HG03045 (cell line): ENCODE measurements around the gene SPEM1.

ENCODE experiments used
- ATAC-seq: cut with Tn5 transposase; IDR thresholded peaks from one replicate; pipeline ENCODE4 v1.9.1; 2021; ENCODE audit warnings: mild to moderate bottlenecking, moderate library complexity; ENCODE audit not compliant: unreplicated experiment

SPEM1 gene

GRCh38 chr17:7419819-7420610 is at the start of gene SPEM1:
TSS of gene SPEM1 (plus strand) at chr17:7420324. CDS start at chr17:7420385, 61 bp downstream.
- ATAC-seq: no peak

GRCh38 chr17:7370853-7371252 is 49.3 kb upstream of the SPEM1 start:
- ATAC-seq: no peak

- ATAC-seq: no peak
Observed at GRCh38 chr17:7374353-7374752, 45.8 kb upstream of the SPEM1 start.

- no peak for ATAC-seq
Observed at GRCh38 chr17:7379134-7379533, 41.0 kb upstream of the SPEM1 start.

GRCh38 chr17:7380321-7380720 is 39.8 kb upstream of the SPEM1 start:
- ATAC-seq: no peak

- no peak for ATAC-seq
Observed at GRCh38 chr17:7380855-7381683, 39.1 kb upstream of the SPEM1 start, which contains the start of gene TNK1. TSS of gene TNK1 (plus strand) at chr17:7381089. CDS start at chr17:7382927, 1,838 bp downstream.

GRCh38 chr17:7382901-7383300 is 37.2 kb upstream of the SPEM1 start:
- ATAC-seq: no peak

- no peak for ATAC-seq
Observed at GRCh38 chr17:7383371-7383741, 36.8 kb upstream of the SPEM1 start.

GRCh38 chr17:7383742-7384488 is 36.2 kb upstream of the SPEM1 start:
- peak; percentile 63 for ATAC-seq

- ATAC-seq: no peak
Observed at GRCh38 chr17:7384489-7385081, 35.5 kb upstream of the SPEM1 start.

GRCh38 chr17:7388856-7389255 is 31.3 kb upstream of the SPEM1 start:
- ATAC-seq: no peak

- ATAC-seq: no peak
Observed at GRCh38 chr17:7389924-7390910, 29.9 kb upstream of the SPEM1 start.

GRCh38 chr17:7391307-7391706 is 28.8 kb upstream of the SPEM1 start:
- no peak for ATAC-seq

- no peak for ATAC-seq
Observed at GRCh38 chr17:7392696-7393612, 27.2 kb upstream of the SPEM1 start.

GRCh38 chr17:7393613-7394451 is 26.3 kb upstream of the SPEM1 start:
- ATAC-seq: peak; percentile 54

- ATAC-seq: peak; percentile 71
Observed at GRCh38 chr17:7394452-7395191, 25.5 kb upstream of the SPEM1 start, which contains the start of gene PLSCR3. TSS of gene PLSCR3 (minus strand) at chr17:7394525. CDS start at chr17:7394110, 415 bp downstream.

- no peak for ATAC-seq
Observed at GRCh38 chr17:7396147-7396546, 24.0 kb upstream of the SPEM1 start.
